Fibroblast of lung (primary cell): Measurements from ENCODE around the gene HMCN2. TPM values are rescaled to one million over a fixed set of nuclear protein-coding genes. Genes with fewer than 3 reads are reported as not detected.

Experiments
- DNase-seq, 2 donors: peaks; one replicate each; pipeline versions ENCODE4 v3.0.0 to v3.0.0-alpha.2; 2010; ENCODE audit warnings: low read depth in 2 of 2
- H2AFZ ChIP-seq: 2 replicates; pipeline ENCODE4 v1.5.1; 2012; ENCODE audit warnings: low read length, control low read depth, inconsistent platforms
- H3K27ac ChIP-seq: 2 replicates; pipeline ENCODE4 v1.5.1; 2011; ENCODE audit warnings: low read length, control low read depth; ENCODE audit not compliant: insufficient read depth
- H3K27me3 ChIP-seq: 2 replicates; pipeline ENCODE4 v1.5.1; 2011; ENCODE audit warnings: mild to moderate bottlenecking, low read length; ENCODE audit not compliant: control insufficient read depth, insufficient read depth
- H3K36me3 ChIP-seq: 2 replicates; pipeline ENCODE4 v1.5.1; 2011; ENCODE audit warnings: low read length; ENCODE audit not compliant: control insufficient read depth, insufficient read depth
- H3K4me1 ChIP-seq: 2 replicates; pipeline ENCODE4 v1.5.1; 2011; ENCODE audit warnings: low read length; ENCODE audit not compliant: control insufficient read depth, insufficient read depth; ENCODE audit errors: extremely low read depth
- H3K4me2 ChIP-seq: 2 replicates; pipeline ENCODE4 v1.5.1; 2011; ENCODE audit warnings: low read length, control low read depth; ENCODE audit not compliant: insufficient read depth; ENCODE audit errors: extremely low read depth
- H3K4me3 ChIP-seq, 4 experiments: fragments of 200-600 bp in 1 of 4; sonication (generic) in 1 of 4; replicated peaks in 1 of 4; 2 replicates each; pipeline ENCODE4 v1.5.1; 2011 to 2016; ENCODE audit warnings: low read length in 4 of 4, low read depth in 3 of 4, mild to moderate bottlenecking in 3 of 4, control low read depth in 2 of 4, inconsistent platforms in 1 of 4, mixed read lengths in 1 of 4; ENCODE audit not compliant: insufficient read depth in 1 of 4; ENCODE audit errors: control extremely low read depth in 1 of 4
- H3K79me2 ChIP-seq: 2 replicates; pipeline ENCODE4 v1.5.1; 2012; ENCODE audit warnings: mild to moderate bottlenecking, low read length, inconsistent platforms; ENCODE audit not compliant: control insufficient read depth, insufficient read depth
- H3K9ac ChIP-seq: 2 replicates; pipeline ENCODE4 v1.5.1; 2011; ENCODE audit warnings: mild to moderate bottlenecking, low read length, control low read depth; ENCODE audit not compliant: insufficient read depth
- H3K9me3 ChIP-seq: 2 replicates; pipeline ENCODE4 v1.5.1; 2012; ENCODE audit warnings: low read depth, low read length; ENCODE audit not compliant: control insufficient read depth, insufficient read depth
- H4K20me1 ChIP-seq: 2 replicates; pipeline ENCODE4 v1.5.1; 2011; ENCODE audit warnings: low read length; ENCODE audit not compliant: control insufficient read depth, insufficient read depth; ENCODE audit errors: extremely low read depth
- EZH2 ChIP-seq: IDR thresholded peaks from 2 replicates; pipeline ENCODE4 v1.5.1; 2012; ENCODE audit warnings: low read length, control low read depth, mild to moderate bottlenecking; ENCODE audit errors: missing control alignments
- polyA plus RNA-seq, 2 donors: library from polyadenylated mRNA; depleted of rRNA in 1 of 2; stranded (reverse) in 1 of 2; unstranded in 1 of 2; fragments of >200 nt; gene quantifications; 2 replicates each; pipeline ENCODE4 v1.2.1, GENCODE V29; 2011 to 2012; ENCODE audit warnings: missing spikeins in 1 of 2
- total RNA-seq: library from RNA; depleted of rRNA; stranded (reverse); fragments of >200 nt; gene quantifications from 2 replicates; pipeline ENCODE4 v1.2.1, GENCODE V29; 2014
- TF ChIP-seq, protein P1 (sequence below), 2 donors: IDR thresholded peaks in 1 of 2; conservative IDR thresholded peaks in 1 of 2; 1 replicate in 1 of 2; 2 replicates in 1 of 2; pipeline ENCODE4 v1.5.1; 2011 to 2012; ENCODE audit warnings: low read length in 2 of 2, control low read depth in 1 of 2, inconsistent platforms in 1 of 2, low read depth in 1 of 2, mild to moderate bottlenecking in 1 of 2

HMCN2 gene
- total and polyA plus RNA-seq, 2 donors (not counting 1 experiment from before 2014, with no cell fraction given): under 0.01 TPM; not detected in 1

DNA sequence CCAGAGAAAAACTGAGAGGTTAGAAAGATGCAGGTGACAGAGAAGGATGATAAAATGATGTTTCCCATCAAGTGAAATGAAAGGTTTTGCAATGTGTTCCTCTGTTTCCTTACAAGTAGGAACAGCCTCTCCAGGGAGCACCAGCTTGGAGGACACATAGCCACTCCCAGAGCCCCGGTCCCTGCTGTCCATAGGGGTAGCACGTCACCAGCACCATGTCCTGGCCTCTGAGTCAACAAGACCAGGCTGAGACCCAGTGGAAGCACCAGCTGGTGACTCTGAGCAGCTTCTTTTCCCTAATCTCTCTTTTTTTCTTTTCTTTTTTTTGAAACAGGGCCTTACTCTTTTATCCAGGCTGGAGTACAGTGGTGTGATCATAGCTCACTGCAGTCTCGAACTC lies 19.4 kb upstream of the HMCN2 start:
- H3K4me3 ChIP-seq: no peak overlapping the region
- no peak overlapping the region for H2AFZ ChIP-seq
- H3K4me1 ChIP-seq: no peaks in the 10 kb centered on the region
- no peaks in the 10 kb centered on the region for H3K79me2 ChIP-seq
- H3K4me2 ChIP-seq: no peak overlapping the region
- no peak for TF ChIP-seq EZH2
- TF ChIP-seq, protein P1, sequence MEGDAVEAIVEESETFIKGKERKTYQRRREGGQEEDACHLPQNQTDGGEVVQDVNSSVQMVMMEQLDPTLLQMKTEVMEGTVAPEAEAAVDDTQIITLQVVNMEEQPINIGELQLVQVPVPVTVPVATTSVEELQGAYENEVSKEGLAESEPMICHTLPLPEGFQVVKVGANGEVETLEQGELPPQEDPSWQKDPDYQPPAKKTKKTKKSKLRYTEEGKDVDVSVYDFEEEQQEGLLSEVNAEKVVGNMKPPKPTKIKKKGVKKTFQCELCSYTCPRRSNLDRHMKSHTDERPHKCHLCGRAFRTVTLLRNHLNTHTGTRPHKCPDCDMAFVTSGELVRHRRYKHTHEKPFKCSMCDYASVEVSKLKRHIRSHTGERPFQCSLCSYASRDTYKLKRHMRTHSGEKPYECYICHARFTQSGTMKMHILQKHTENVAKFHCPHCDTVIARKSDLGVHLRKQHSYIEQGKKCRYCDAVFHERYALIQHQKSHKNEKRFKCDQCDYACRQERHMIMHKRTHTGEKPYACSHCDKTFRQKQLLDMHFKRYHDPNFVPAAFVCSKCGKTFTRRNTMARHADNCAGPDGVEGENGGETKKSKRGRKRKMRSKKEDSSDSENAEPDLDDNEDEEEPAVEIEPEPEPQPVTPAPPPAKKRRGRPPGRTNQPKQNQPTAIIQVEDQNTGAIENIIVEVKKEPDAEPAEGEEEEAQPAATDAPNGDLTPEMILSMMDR (conservative IDR thresholded peaks at IDR 0.05 in 1 of 2, IDR thresholded peaks at IDR 0.05 in 1 of 2; ENCODE audit: low read depth in 1 of 2, low read length in 2 of 2): no peak
- DNase-seq: no peak
- no peaks in the 10 kb centered on the region for H3K36me3 ChIP-seq
- no peak overlapping the region for H3K9ac ChIP-seq
- no peak overlapping the region for H3K27ac ChIP-seq
- peaks cover 2% of the 10 kb centered on the region for H3K27me3 ChIP-seq
- H4K20me1 ChIP-seq: no peaks in the 10 kb centered on the region
- no peaks in the 10 kb centered on the region for H3K9me3 ChIP-seq

DNA sequence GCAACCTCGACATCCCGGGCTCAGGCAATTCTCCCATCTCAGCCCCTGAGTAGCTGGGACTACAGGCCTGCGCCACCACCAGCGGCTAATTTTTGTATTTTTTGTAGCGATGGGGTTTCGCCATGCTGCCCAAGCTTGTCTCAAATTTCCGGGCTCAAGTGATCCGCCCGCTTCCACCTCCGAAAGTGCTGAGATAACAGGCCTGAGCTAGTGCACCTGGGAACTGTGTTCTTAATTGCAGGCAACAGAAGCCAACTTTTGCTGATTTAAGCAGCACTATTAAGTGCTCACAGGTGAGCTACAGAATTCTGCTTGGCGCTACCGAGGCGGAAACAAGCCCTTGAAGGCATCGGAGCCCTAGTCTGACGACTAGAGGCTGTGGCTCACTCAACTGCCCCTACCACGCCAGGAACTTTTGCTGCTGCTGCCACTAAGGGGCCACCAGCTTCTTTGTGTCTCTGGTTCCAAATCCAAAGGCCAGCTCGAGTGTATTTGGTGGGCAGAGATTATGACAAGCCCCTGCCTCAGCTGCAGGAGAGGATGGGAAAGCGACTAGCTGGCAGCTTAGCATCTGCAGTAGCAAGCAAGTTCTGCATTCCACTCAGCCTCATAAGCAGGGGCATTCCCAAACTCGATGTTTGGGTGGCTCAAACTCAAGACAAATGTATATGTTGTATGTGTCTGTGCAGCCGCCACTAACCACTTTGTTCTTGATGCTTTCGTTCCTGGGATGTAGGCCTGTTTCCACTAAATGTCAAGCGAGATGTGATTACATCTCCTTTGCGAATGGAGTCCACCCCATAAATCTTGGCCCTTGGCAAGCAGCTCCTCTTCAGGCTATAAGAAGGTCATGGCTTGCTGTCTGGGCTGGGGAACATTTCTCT lies 10.6 kb upstream of the HMCN2 start:
- TF ChIP-seq, protein P1 (conservative IDR thresholded peaks at IDR 0.05 in 1 of 2, IDR thresholded peaks at IDR 0.05 in 1 of 2; ENCODE audit: low read depth in 1 of 2, low read length in 2 of 2): no peak
- TF ChIP-seq EZH2: no peak
- no peaks in the 10 kb centered on the region for H4K20me1 ChIP-seq
- H2AFZ ChIP-seq: no peak overlapping the region

DNA sequence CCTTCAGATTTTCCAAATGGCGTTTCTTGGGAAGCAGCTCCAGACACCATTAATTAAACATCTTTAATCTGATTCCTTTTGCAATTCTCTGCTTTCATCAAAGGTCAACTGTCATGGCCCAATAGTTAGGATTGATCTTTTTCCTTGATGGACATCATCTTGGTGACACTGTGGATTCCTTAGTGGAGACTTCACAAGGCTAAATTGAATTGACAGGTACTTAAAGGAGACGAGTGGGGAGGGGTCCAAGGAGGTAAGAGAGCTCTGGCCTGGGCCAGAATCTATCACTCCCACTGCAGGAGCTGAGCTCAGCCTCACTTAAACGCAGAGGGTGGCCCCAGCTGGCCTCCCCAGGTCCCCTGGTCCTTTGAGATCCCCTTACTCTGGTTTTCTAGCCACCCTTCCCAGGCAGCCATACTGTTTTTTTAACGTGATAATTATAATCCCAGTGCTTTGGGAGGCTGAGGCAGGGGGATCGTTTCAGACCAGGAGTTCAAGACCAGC lies 9.9 kb upstream of the HMCN2 start:
- H3K36me3 ChIP-seq: no peaks in the 10 kb centered on the region
- H3K27ac ChIP-seq: no peak overlapping the region
- H3K9me3 ChIP-seq: no peaks in the 10 kb centered on the region
- DNase-seq: no peak
- no peaks in the 10 kb centered on the region for H3K4me1 ChIP-seq
- H4K20me1 ChIP-seq: no peaks in the 10 kb centered on the region
- no peaks in the 10 kb centered on the region for H3K79me2 ChIP-seq
- no peak overlapping the region for H2AFZ ChIP-seq
- peaks cover 14% of the 10 kb centered on the region for H3K27me3 ChIP-seq
- TF ChIP-seq, protein P1 (conservative IDR thresholded peaks at IDR 0.05 in 1 of 2, IDR thresholded peaks at IDR 0.05 in 1 of 2; ENCODE audit: low read depth in 1 of 2, low read length in 2 of 2): no peak
- TF ChIP-seq EZH2: no peak
- no peak overlapping the region for H3K4me2 ChIP-seq
- H3K9ac ChIP-seq: no peak overlapping the region
- H3K4me3 ChIP-seq: no peak overlapping the region

More for the DNA sequence above, 10.6 kb upstream of the HMCN2 start:
- no peak for DNase-seq
- Histone ChIP-seq H3K27ac (no peak overlapping the region), H3K9me3 (no peaks in the 10 kb centered on the region), H3K36me3 (no peaks in the 10 kb centered on the region), H3K27me3 (peaks cover 14% of the 10 kb centered on the region), H3K79me2 (no peaks in the 10 kb centered on the region), H3K9ac (no peak overlapping the region), H3K4me1 (no peaks in the 10 kb centered on the region), H3K4me2 (no peak overlapping the region), H3K4me3 (no peak overlapping the region)
